SK-N-MC (cell line): Measurements from ENCODE around the gene HYI.
"Not testable (repeated sequence)": the region's sequence is repeated elsewhere in the genome, so short reads cannot be mapped to it uniquely, and the experiment has no call there.

ENCODE experiments used
- DNase-seq: peaks from one replicate; pipeline ENCODE4 v3.0.0-alpha.2; 2011; ENCODE audit warnings: low read depth, low spot score
- H3K27ac ChIP-seq: fragments of 200-600 bp; sonication (generic); 2 replicates; pipeline ENCODE4 v1.5.1; 2016; ENCODE audit warnings: mixed run types
- H3K36me3 ChIP-seq: fragments of 200-600 bp; sonication (generic); 2 replicates; pipeline ENCODE4 v1.6.1; 2017; ENCODE audit warnings: antibody characterized with exemption, low read length, mixed read lengths; ENCODE audit not compliant: insufficient read depth
- H3K4me3 ChIP-seq: fragments of 200-600 bp; sonication (generic); 2 replicates; pipeline ENCODE4 v1.5.1; 2016
- H3K9ac ChIP-seq: fragments of 200-600 bp; sonication (generic); 2 replicates; pipeline ENCODE4 v1.8.0; 2017; ENCODE audit warnings: mixed run types, mixed read lengths; ENCODE audit not compliant: insufficient read length
- H3K9me3 ChIP-seq: fragments of 200-600 bp; sonication (generic); 2 replicates; pipeline ENCODE4 v1.6.1; 2017; ENCODE audit warnings: low read depth, mild to moderate bottlenecking, antibody characterized with exemption, low read length, moderate library complexity, mixed read lengths
- EZH2 ChIP-seq: fragments of 200-600 bp; sonication (generic); IDR thresholded peaks from one replicate; pipeline ENCODE4 v1.6.1; 2017; ENCODE audit warnings: antibody characterized with exemption
- FOXP2 ChIP-seq: optimal IDR thresholded peaks from 2 replicates; pipeline ENCODE3; 2011; ENCODE audit warnings: mild to moderate bottlenecking, moderate library complexity; ENCODE audit not compliant: insufficient read depth; ENCODE audit errors: extremely low read length, control extremely low read depth
- POLR2AphosphoS5 ChIP-seq: IDR thresholded peaks from 2 replicates; pipeline ENCODE4 v1.6.1; 2012; ENCODE audit warnings: mild to moderate bottlenecking, low read depth, low read length, borderline replicate concordance

Gene HYI

GRCh38 chr1:43469932-43470331 lies 16.2 kb upstream of the HYI start:
- TF ChIP-seq EZH2 (no peak), POLR2AphosphoS5 (no peak), FOXP2 (no peak)
- Histone ChIP-seq H3K36me3 (no peaks in the 10 kb centered on the region), H3K9me3 (no peaks in the 10 kb centered on the region), H3K27ac (no peak overlapping the region), H3K9ac (no peak overlapping the region), H3K4me3 (no peak overlapping the region)
- DNase-seq: no peak

- Histone ChIP-seq H3K4me3 (no peak overlapping the region), H3K27ac (no peak overlapping the region)
- TF ChIP-seq EZH2 (no peak), FOXP2 (no peak), POLR2AphosphoS5 (no peak)
Measured at GRCh38 chr1:43468414-43468813, 14.7 kb upstream of the HYI start.

GRCh38 chr1:43466403-43466802 lies 12.7 kb upstream of the HYI start:
- H3K9ac ChIP-seq: no peak overlapping the region
- H3K27ac ChIP-seq: no peak overlapping the region
- H3K36me3 ChIP-seq: no peaks in the 10 kb centered on the region
- H3K9me3 ChIP-seq: no peaks in the 10 kb centered on the region
- no peak for TF ChIP-seq FOXP2
- TF ChIP-seq POLR2AphosphoS5: no peak
- no peak for TF ChIP-seq EZH2
- no peak for DNase-seq
- no peak overlapping the region for H3K4me3 ChIP-seq

More at GRCh38 chr1:43468414-43468813, 14.7 kb upstream of the HYI start:
- Histone ChIP-seq H3K9ac (no peak overlapping the region), H3K36me3 (no peaks in the 10 kb centered on the region), H3K9me3 (no peaks in the 10 kb centered on the region)
- no peak for DNase-seq

- DNase-seq: no peak
- no peak overlapping the region for H3K9ac ChIP-seq
- no peak for TF ChIP-seq EZH2
- no peak for TF ChIP-seq POLR2AphosphoS5
- no peak for TF ChIP-seq FOXP2
- no peaks in the 10 kb centered on the region for H3K36me3 ChIP-seq
- H3K27ac ChIP-seq: no peak overlapping the region
- H3K4me3 ChIP-seq: no peak overlapping the region
- no peaks in the 10 kb centered on the region for H3K9me3 ChIP-seq
Measured at GRCh38 chr1:43465505-43466067, 11.9 kb upstream of the HYI start.

DNA sequence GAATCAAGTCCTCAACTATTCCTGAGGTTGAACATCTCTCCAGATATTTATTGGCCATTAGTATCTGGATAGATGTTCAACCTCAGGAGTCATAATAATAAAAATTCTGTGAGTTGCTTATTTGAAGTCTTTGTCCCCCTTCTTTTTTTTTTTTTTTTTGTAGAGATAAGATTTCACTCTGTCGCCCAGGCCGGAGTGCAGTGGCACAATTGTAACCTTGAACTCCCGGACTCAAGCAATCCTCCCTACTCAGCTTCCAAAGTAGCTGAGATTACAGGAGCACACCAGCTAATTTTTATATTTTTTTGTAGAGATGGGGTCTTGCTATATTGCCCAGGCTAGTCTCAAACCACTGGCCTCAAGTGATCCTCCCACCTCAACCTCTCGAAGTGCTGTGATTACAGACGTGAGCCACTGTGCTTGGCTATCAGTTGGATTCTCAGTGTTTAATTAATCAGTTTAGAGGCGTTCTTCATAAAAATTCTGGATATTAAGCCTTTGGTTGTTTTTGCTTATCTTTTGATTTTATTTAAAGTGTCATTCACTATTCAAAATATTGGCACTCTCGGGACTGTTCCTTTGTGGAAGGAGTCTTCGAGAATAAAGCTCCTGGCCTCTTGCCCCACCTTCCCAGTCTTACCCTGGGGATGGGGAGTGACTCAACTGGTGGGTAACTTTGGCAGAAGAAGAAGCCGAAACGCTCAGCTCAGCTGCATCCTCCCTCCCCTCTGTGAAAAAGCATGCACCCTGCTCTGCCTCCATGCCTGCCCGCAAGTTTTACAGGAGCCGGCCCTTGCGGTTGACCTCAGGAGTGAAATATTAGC lies 11.2 kb upstream of the HYI start:
- TF ChIP-seq FOXP2 (no peak), POLR2AphosphoS5 (no peak), EZH2 (no peak)
- no peak for DNase-seq

GRCh38 chr1:43463479-43463878 lies 9.7 kb upstream of the HYI start:
- no peak for TF ChIP-seq POLR2AphosphoS5
- TF ChIP-seq EZH2: no peak
- TF ChIP-seq FOXP2: no peak
- Histone ChIP-seq H3K9ac (no peak overlapping the region), H3K4me3 (peak overlapping the region; percentile 50), H3K27ac (peak overlapping the region; percentile 88), H3K36me3 (no peaks in the 10 kb centered on the region), H3K9me3 (no peaks in the 10 kb centered on the region)
- peak; percentile 72 for DNase-seq

More for the DNA sequence above, 11.2 kb upstream of the HYI start:
- no peak overlapping the region for H3K4me3 ChIP-seq
- H3K27ac ChIP-seq: peak overlapping the region; percentile 88; the same call in 1 of the 2 replicates
- H3K9ac ChIP-seq: no peak overlapping the region
- H3K36me3 ChIP-seq: no peaks in the 10 kb centered on the region
- H3K9me3 ChIP-seq: no peaks in the 10 kb centered on the region

DNA sequence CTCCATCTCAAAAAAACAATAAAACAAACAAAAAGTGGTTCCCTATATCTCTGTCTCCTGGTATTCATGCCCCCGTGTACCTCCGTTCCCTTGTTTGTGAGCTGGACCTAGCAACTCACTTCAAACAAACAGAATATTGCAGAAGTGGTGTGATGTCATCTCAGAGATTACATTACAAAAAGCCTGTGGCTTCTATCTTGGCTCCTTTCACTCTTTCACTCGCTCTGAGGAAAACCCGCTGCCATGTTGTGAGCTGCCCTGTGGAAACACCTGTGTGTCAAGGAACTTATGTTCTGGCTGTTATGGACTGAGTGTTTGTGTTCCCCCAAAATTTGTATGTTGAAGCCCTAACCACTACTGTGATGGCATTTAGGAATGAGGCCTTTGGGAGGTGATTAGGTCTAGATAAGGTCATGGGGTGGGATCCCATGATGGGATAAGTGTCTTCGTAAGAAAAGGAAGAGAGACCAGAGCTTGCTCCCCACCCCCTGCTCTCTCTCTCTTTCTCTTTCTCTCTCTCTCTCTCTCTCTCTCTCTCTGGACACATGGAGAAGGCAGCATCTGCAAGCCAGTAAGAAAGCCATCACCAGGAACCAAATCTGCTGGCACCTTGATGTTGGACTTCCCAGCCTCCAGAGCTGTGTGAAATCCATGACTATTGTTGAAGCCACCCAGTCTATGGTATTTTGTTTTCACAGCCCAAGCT lies 7.4 kb upstream of the HYI start:
- Histone ChIP-seq H3K9ac (no peak overlapping the region), H3K9me3 (no peaks in the 10 kb centered on the region), H3K36me3 (no peaks in the 10 kb centered on the region), H3K4me3 (no peak overlapping the region), H3K27ac (no peak overlapping the region)
- TF ChIP-seq POLR2AphosphoS5 (no peak), FOXP2 (no peak), EZH2 (no peak)
- DNase-seq: no peak

DNA sequence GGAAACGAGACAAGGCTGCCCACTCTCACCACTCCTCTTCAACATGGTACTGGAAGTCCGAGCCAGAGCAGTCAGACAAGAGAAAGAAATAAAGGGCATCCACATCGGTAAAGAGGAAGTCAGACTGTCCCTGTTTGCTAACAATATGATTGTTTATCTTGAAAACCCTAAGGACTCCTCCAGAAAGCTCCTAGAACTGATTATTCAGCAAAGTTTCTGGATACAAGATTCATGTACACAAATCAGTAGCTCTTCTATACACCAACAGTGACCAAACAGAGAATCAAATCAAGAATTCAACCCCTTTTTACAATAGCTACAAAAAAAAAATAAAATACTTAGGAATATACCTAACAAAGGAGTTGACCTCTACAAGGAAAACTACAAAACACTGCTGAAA lies 4.6 kb upstream of the HYI start:
- DNase-seq, H3K4me3 ChIP-seq, H3K27ac ChIP-seq, H3K9ac ChIP-seq, H3K9me3 ChIP-seq, H3K36me3 ChIP-seq: not testable (repeated sequence)
